Adrenal gland (tissue), 5 donors: ENCODE results near the gene PRDM16.

Experiments used
- CTCF ChIP-seq, 6 experiments: fragments of 450-650 bp in 4 of 6; fragments of 200-600 bp in 2 of 6; sonication (generic) in 1 of 6; IDR thresholded peaks; 1 replicate in 5 of 6; 2 replicates in 1 of 6; pipeline versions ENCODE4 v1.5.1 to v1.8.0; 2016 to 2021; ENCODE audit warnings: antibody characterized with exemption in 6 of 6, mild to moderate bottlenecking in 2 of 6, moderate library complexity in 1 of 6
- POLR2A ChIP-seq, 2 donors: fragments of 450-650 bp; IDR thresholded peaks; one replicate each; pipeline ENCODE4 v1.6.1; 2017; ENCODE audit warnings: antibody characterized with exemption in 2 of 2, mild to moderate bottlenecking in 2 of 2, moderate library complexity in 1 of 2
- donor health status: DM: no; HTN: no; CAD: no.

GRCh38 chr1:3021801-3022401 is 47.1 kb upstream of the PRDM16 start:
- TF ChIP-seq POLR2A (IDR thresholded peaks at IDR 0.05) (no peak), CTCF (IDR thresholded peaks at IDR 0.05) (no peak)
